CD4-positive, alpha-beta T cell (primary cell): Measurements from ENCODE around the gene SH3D19. TPM values are rescaled to one million over a fixed set of nuclear protein-coding genes. Genes with fewer than 3 reads are reported as not detected.

Experiments
- ATAC-seq: fragments of 200-7000 bp; cut with Tn5 transposase; one replicate; pipeline ENCODE4 v1.10.0; 2022; ENCODE audit warnings: mild to moderate bottlenecking; ENCODE audit not compliant: poor library complexity
- CTCF ChIA-PET: fragments of 350-600 bp; sonication (Branson Sonifier 250); formaldehyde crosslinking; loops from one replicate; lab custom pipeline; 2021; ENCODE audit warnings: antibody characterized with exemption, inconsistent platforms; lab: Charles Lee
- POLR2A ChIA-PET: fragments of 350-600 bp; sonication (Branson Sonifier 250); formaldehyde crosslinking; loops from one replicate; lab custom pipeline; 2021; ENCODE audit warnings: antibody characterized with exemption, inconsistent platforms; lab: Charles Lee
- DNase-seq, 14 experiments: peaks; one replicate each; pipeline ENCODE4 v3.0.0-alpha.2; 2013 to 2020; ENCODE audit warnings: mixed read lengths in 2 of 14
- H3K27ac ChIP-seq, 2 donors: one replicate each; pipeline versions ENCODE4 v1.5.1 to v1.7.0; 2013; ENCODE audit warnings: low read length in 2 of 2, low read depth in 1 of 2, mild to moderate bottlenecking in 1 of 2
- H3K27me3 ChIP-seq, 2 experiments: 1 replicate in 1 of 2; 2 replicates in 1 of 2; pipeline versions ENCODE4 v1.6.1 to v1.7.0; 2013; ENCODE audit warnings: low read length in 2 of 2, control low read depth in 1 of 2, mild to moderate bottlenecking in 1 of 2, moderate library complexity in 1 of 2; ENCODE audit not compliant: insufficient read depth in 2 of 2, control insufficient read depth in 1 of 2
- H3K36me3 ChIP-seq: one replicate; pipeline ENCODE4 v1.6.1; 2013; ENCODE audit warnings: low read length, control low read depth; ENCODE audit not compliant: insufficient read depth
- H3K4me1 ChIP-seq: one replicate; pipeline ENCODE4 v1.6.1; 2013; ENCODE audit warnings: low read length, control low read depth; ENCODE audit not compliant: insufficient read depth
- H3K4me3 ChIP-seq: one replicate; pipeline ENCODE4 v1.5.1; 2013; ENCODE audit warnings: mild to moderate bottlenecking, low read length, moderate library complexity
- H3K9me3 ChIP-seq, 2 experiments: 1 replicate in 1 of 2; 2 replicates in 1 of 2; pipeline versions ENCODE4 v1.6.1 to v1.7.0; 2013; ENCODE audit warnings: low read length in 2 of 2, mild to moderate bottlenecking in 2 of 2, control low read depth in 1 of 2, moderate library complexity in 1 of 2; ENCODE audit not compliant: control insufficient read depth in 1 of 2, insufficient read depth in 1 of 2
- H3K27ac Mint-ChIP-seq: one replicate; pipeline ENCODE4 v1.8.0; 2020; ENCODE audit warnings: mixed read lengths
- H3K27me3 Mint-ChIP-seq: one replicate; pipeline ENCODE4 v1.8.0; 2021; ENCODE audit warnings: mixed read lengths
- H3K36me3 Mint-ChIP-seq: one replicate; pipeline ENCODE4 v1.8.0; 2021; ENCODE audit warnings: low read depth, mixed read lengths
- H3K4me1 Mint-ChIP-seq: one replicate; pipeline ENCODE4 v1.8.0; 2021; ENCODE audit warnings: low read depth, mixed read lengths
- H3K4me3 Mint-ChIP-seq: one replicate; pipeline ENCODE4 v1.8.0; 2020; ENCODE audit warnings: mild to moderate bottlenecking, mixed read lengths
- H3K9me3 Mint-ChIP-seq: one replicate; pipeline ENCODE4 v1.8.0; 2020; ENCODE audit warnings: mixed read lengths
- CTCF ChIP-seq: fragments of 200-600 bp; IDR thresholded peaks from one replicate; pipeline ENCODE4 v1.8.0; 2022; ENCODE audit warnings: antibody characterized with exemption, mild to moderate bottlenecking
- intact Hi-C, 2 experiments: fragments of 100-400 bp; cut with DNase I in 1 of 2; cut with micrococcal nuclease in 1 of 2; formaldehyde crosslinking; loops; one replicate each; pipeline versions ENCODE4 v1.15.1 to v1.9.0; 2023 to 2025; cut with DNase I, micrococcal nuclease
- total RNA-seq, 174 experiments: library from RNA in 2 of 174; stranded (reverse) in 2 of 174; gene quantifications; one replicate each; pipeline ENCODE4 v1.2.3 and lab custom pipeline; 2021 to 2026

Gene SH3D19
- total RNA-seq, 2 experiments from 2014 or later: 0.27 TPM; not detected in 1

GRCh38 chr4:151250706-151251105 is 74.7 kb downstream of the SH3D19 start:
- Histone ChIP-seq H3K27me3 (no peaks in the 10 kb centered on the region), H3K36me3 (no peaks in the 10 kb centered on the region), H3K27ac (no peak overlapping the region), H3K9me3 (peaks cover 0 to 7% of the 10 kb centered on the region in 2 experiments), H3K4me1 (no peaks in the 10 kb centered on the region), H3K4me3 (no peak overlapping the region)
- intact Hi-C loops: no loop called here
- ATAC-seq (no peak), DNase-seq (no peak)
- H3K9me3 Mint-ChIP-seq: no peaks in the 10 kb centered on the region
- H3K4me1 Mint-ChIP-seq: no peaks in the 10 kb centered on the region
- ChIA-PET POLR2A (no interaction called here), CTCF (no interaction called here)
- H3K36me3 Mint-ChIP-seq: no peaks in the 10 kb centered on the region
- H3K27me3 Mint-ChIP-seq: no peaks in the 10 kb centered on the region
- no peak for TF ChIP-seq CTCF
- H3K4me3 Mint-ChIP-seq: no peak overlapping the region
- H3K27ac Mint-ChIP-seq: no peak overlapping the region

- no peak for TF ChIP-seq CTCF
- no peaks in the 10 kb centered on the region for H3K9me3 ChIP-seq
- Mint-ChIP-seq H3K27ac (no peak overlapping the region), H3K4me3 (no peak overlapping the region), H3K9me3 (no peaks in the 10 kb centered on the region), H3K4me1 (no peaks in the 10 kb centered on the region), H3K36me3 (no peaks in the 10 kb centered on the region), H3K27me3 (no peaks in the 10 kb centered on the region)
- ChIA-PET CTCF (no interaction called here), POLR2A (no interaction called here)
- H3K36me3 ChIP-seq: no peaks in the 10 kb centered on the region
- DNase-seq (no peak), ATAC-seq (no peak)
- no peaks in the 10 kb centered on the region for H3K4me1 ChIP-seq
- intact Hi-C loops: no loop called here
- no peak overlapping the region for H3K4me3 ChIP-seq
- no peak overlapping the region for H3K27ac ChIP-seq
- no peaks in the 10 kb centered on the region for H3K27me3 ChIP-seq
These were observed 76.9 kb downstream of the SH3D19 start for GRCh38 chr4:151248519-151248918.

- Histone ChIP-seq H3K4me3 (no peak overlapping the region), H3K9me3 (no peaks in the 10 kb centered on the region), H3K36me3 (no peaks in the 10 kb centered on the region), H3K27me3 (no peaks in the 10 kb centered on the region), H3K4me1 (no peaks in the 10 kb centered on the region), H3K27ac (no peak overlapping the region)
- ATAC-seq (no peak), DNase-seq (no peak)
- H3K27me3 Mint-ChIP-seq: peaks cover 7% of the 10 kb centered on the region
- intact Hi-C loops: no loop called here
- no peaks in the 10 kb centered on the region for H3K4me1 Mint-ChIP-seq
- no peaks in the 10 kb centered on the region for H3K36me3 Mint-ChIP-seq
- H3K4me3 Mint-ChIP-seq: no peak overlapping the region
- TF ChIP-seq CTCF: no peak
- no peaks in the 10 kb centered on the region for H3K9me3 Mint-ChIP-seq
- POLR2A ChIA-PET: no interaction called here
- CTCF ChIA-PET: no interaction called here
- H3K27ac Mint-ChIP-seq: no peak overlapping the region
These were observed 78.0 kb downstream of the SH3D19 start for GRCh38 chr4:151247395-151247794.
